Measurements from ENCODE around the gene LSAMP. TPM values are rescaled to one million over a fixed set of nuclear protein-coding genes. Genes with fewer than 3 reads are reported as not detected.

Gene LSAMP
- total RNA-seq, 1 experiment from 2014 or later, result 5.7 TPM

DNA sequence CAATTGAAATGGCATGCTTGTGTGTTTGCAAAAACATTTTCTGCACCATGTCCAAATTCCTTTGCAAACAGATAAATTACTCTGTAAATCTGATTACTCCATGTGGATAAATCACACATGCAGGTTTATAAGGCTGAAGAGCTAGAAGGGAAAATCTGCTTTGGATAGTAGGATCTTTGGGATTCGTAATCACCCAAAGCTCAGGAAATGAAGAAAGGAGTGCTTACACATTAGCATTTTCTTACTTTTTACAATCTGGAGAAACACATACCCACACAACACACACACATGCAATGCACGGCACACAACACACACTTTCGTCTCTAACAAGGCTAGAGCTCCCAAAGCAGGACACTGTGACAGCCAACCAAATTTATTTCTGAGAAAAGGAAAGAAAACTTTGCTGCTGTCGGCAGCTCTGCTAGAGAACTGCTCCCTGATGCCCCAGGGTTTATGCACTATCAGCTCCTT, 2.1 kb downstream of the LSAMP start (continued):
- no peak for TF ChIP-seq ZNF219 (CRISPR knock-in tag; IDR thresholded peaks at IDR 0.05; ENCODE audit: borderline replicate concordance)
- TF ChIP-seq FOXP4 (CRISPR knock-in tag; IDR thresholded peaks at IDR 0.05), result no peak
- TF ChIP-seq SMAD3 (CRISPR knock-in tag; IDR thresholded peaks at IDR 0.05; ENCODE audit: borderline replicate concordance), result no peak
- TF ChIP-seq, protein P1, sequence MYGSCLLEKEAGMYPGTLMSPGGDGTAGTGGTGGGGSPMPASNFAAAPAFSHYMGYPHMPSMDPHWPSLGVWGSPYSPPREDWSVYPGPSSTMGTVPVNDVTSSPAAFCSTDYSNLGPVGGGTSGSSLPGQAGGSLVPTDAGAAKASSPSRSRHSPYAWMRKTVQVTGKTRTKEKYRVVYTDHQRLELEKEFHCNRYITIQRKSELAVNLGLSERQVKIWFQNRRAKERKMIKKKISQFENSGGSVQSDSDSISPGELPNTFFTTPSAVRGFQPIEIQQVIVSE (CRISPR knock-in tag; IDR thresholded peaks at IDR 0.05; ENCODE audit: borderline replicate concordance), result no peak
- no peak for TF ChIP-seq NFYB (CRISPR knock-in tag; conservative IDR thresholded peaks at IDR 0.05; ENCODE audit: low read depth)
- TF ChIP-seq E2F1 (CRISPR knock-in tag; IDR thresholded peaks at IDR 0.05), result no peak
- TF ChIP-seq TCF7 (CRISPR knock-in tag; IDR thresholded peaks at IDR 0.05; ENCODE audit: low read depth), result no peak
- TF ChIP-seq KAT7 (CRISPR knock-in tag; IDR thresholded peaks at IDR 0.05; ENCODE audit: borderline replicate concordance), result no peak
- no peak for TF ChIP-seq ATF2 (CRISPR knock-in tag; IDR thresholded peaks at IDR 0.05; ENCODE audit: borderline replicate concordance, low read depth)

DNA sequence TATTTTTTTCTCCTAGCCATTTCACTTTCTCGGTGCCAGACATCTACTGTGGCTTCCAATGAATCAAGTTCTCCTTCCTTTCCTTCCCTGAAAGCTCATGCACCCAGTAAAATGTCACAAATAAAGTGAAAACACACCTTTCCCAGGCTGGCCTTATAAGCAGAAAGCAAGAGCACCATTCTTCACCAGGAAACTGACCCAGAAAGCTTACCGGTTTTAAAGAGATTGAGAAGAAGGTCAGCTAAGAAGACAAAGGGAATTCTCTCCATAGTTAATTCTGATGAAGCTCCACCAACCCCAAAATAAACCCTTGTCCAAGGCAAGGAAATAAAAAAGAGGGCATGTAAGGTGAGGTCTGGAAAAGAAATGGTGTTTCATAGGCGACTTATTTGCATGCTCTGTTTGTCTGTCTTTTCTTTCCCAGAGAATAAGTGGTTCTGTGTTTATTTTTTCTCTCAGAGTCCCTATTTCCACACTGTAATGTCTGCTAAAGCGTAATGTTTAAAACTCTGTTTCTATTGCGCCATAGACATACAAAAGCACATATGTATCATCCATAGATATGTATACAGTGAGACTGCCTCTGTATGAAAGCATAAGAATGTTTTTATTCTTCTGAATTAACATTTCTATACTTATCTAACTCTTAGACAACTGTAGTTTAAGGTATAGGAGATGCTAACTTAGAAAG, 2.8 kb downstream of the LSAMP start:
- no peak for DNase-seq (ENCODE audit: low spot score)
- TF ChIP-seq MXD4 (CRISPR knock-in tag; IDR thresholded peaks at IDR 0.05; ENCODE audit: borderline replicate concordance) (no peak), CREB1 (CRISPR knock-in tag; IDR thresholded peaks at IDR 0.05) (no peak), TEAD4 (CRISPR knock-in tag; IDR thresholded peaks at IDR 0.05) (no peak), PRDM15 (CRISPR knock-in tag; IDR thresholded peaks at IDR 0.05) (no peak), ERG (CRISPR knock-in tag; IDR thresholded peaks at IDR 0.05) (no peak), SP1 (CRISPR knock-in tag; conservative IDR thresholded peaks at IDR 0.05) (no peak), OVOL2 (CRISPR knock-in tag; IDR thresholded peaks at IDR 0.05; ENCODE audit: borderline replicate concordance) (no peak)
- TF ChIP-seq, protein P2, sequence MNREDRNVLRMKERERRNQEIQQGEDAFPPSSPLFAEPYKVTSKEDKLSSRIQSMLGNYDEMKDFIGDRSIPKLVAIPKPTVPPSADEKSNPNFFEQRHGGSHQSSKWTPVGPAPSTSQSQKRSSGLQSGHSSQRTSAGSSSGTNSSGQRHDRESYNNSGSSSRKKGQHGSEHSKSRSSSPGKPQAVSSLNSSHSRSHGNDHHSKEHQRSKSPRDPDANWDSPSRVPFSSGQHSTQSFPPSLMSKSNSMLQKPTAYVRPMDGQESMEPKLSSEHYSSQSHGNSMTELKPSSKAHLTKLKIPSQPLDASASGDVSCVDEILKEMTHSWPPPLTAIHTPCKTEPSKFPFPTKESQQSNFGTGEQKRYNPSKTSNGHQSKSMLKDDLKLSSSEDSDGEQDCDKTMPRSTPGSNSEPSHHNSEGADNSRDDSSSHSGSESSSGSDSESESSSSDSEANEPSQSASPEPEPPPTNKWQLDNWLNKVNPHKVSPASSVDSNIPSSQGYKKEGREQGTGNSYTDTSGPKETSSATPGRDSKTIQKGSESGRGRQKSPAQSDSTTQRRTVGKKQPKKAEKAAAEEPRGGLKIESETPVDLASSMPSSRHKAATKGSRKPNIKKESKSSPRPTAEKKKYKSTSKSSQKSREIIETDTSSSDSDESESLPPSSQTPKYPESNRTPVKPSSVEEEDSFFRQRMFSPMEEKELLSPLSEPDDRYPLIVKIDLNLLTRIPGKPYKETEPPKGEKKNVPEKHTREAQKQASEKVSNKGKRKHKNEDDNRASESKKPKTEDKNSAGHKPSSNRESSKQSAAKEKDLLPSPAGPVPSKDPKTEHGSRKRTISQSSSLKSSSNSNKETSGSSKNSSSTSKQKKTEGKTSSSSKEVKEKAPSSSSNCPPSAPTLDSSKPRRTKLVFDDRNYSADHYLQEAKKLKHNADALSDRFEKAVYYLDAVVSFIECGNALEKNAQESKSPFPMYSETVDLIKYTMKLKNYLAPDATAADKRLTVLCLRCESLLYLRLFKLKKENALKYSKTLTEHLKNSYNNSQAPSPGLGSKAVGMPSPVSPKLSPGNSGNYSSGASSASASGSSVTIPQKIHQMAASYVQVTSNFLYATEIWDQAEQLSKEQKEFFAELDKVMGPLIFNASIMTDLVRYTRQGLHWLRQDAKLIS (CRISPR knock-in tag; IDR thresholded peaks at IDR 0.05; ENCODE audit: borderline replicate concordance), result no peak
- TF ChIP-seq, protein P3, sequence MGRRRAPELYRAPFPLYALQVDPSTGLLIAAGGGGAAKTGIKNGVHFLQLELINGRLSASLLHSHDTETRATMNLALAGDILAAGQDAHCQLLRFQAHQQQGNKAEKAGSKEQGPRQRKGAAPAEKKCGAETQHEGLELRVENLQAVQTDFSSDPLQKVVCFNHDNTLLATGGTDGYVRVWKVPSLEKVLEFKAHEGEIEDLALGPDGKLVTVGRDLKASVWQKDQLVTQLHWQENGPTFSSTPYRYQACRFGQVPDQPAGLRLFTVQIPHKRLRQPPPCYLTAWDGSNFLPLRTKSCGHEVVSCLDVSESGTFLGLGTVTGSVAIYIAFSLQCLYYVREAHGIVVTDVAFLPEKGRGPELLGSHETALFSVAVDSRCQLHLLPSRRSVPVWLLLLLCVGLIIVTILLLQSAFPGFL (CRISPR knock-in tag; IDR thresholded peaks at IDR 0.05; ENCODE audit: borderline replicate concordance), result no peak
- TF ChIP-seq, protein P4, sequence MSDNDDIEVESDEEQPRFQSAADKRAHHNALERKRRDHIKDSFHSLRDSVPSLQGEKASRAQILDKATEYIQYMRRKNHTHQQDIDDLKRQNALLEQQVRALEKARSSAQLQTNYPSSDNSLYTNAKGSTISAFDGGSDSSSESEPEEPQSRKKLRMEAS (CRISPR knock-in tag; IDR thresholded peaks at IDR 0.05), result no peak

More for the DNA sequence above, 2.8 kb downstream of the LSAMP start:
- Mint-ChIP-seq H3K27ac (no peak overlapping the region), H3K9me3 (no peaks in the 10 kb centered on the region), H3K4me3 (no peak overlapping the region), H3K4me1 (peaks cover 43% of the 10 kb centered on the region), H3K36me3 (no peaks in the 10 kb centered on the region), H3K27me3 (ENCODE audit: low read depth) (peaks cover 22% of the 10 kb centered on the region)
- CTCF ChIA-PET, result interaction anchor here (1.9 kb wide), 1 partner anchor 9 kb away, joined by 6 read pairs; no protein-coding TSS in a partner anchor
- ATAC-seq, result no peak
- POLR2A ChIA-PET, result no interaction called here
